RWPE1 (cell line): ENCODE data around the gene HORMAD2.
"Not testable (repeated sequence)": the region's sequence is repeated elsewhere in the genome, so short reads cannot be mapped to it uniquely, and the experiment has no call there.

ENCODE experiments used
- CTCF ChIA-PET: fragments of 350-600 bp; sonication (Branson Sonifier 250); formaldehyde crosslinking; extraction: SDS; loops from one replicate; lab custom pipeline; 2021; lab: Yijun Ruan, JAX
- POLR2A ChIA-PET: fragments of 400-600 bp; formaldehyde crosslinking; extraction: SDS; loops from one replicate; lab custom pipeline; 2020; ENCODE audit warnings: antibody characterized with exemption; ENCODE audit not compliant: low non-redundant PET; lab: Yijun Ruan, JAX
- DNase-seq: peaks from one replicate; pipeline ENCODE4 v3.0.0; 2012; ENCODE audit warnings: low spot score
- H3K27ac ChIP-seq: fragments of 450-650 bp; 2 replicates; pipeline ENCODE4 v1.5.1; 2017
- CTCF ChIP-seq: fragments of 450-650 bp; conservative IDR thresholded peaks from 2 replicates; pipeline ENCODE4 v1.5.1; 2017; ENCODE audit warnings: low read depth, mild to moderate bottlenecking

HORMAD2 gene

DNA sequence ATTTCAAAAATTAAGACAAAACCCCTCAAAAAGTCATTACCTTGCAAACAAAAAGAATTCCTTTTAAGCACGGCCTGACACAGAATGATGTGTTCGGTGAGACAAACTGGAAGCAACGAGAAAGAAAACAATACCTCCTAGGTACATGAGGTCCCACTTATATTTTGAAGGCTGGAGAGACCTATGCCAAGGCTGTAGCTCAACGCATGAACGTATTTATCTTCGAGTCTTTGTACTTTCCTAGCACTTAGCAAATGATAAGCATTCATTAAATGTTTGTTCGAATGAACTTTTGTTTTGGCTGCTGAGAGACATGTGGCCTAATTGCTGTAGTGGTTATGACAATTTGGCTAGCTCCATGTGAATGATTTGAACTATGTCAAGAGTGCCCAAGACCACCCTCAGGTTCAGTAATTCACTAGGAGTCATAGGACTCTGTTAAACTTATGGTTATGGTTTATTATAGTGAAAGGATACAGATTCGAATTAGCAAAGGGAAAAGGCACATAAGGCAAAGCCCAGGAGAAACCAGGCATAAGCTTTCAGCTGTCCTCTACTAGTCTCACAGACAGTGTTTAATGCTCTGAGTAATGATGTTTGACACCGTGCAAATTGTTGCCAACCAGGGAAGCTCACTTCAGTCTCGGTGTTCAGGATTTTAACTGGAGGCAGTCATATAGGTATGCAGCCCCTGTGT is 26.0 kb upstream of the HORMAD2 start:
- DNase-seq = no peak
- TF ChIP-seq CTCF = no peak
- no peak overlapping the region for H3K27ac ChIP-seq
- ChIA-PET CTCF (interaction anchor here (0.6 to 1.1 kb wide), 2 partner anchors 25 to 1063 kb away, joined by 3 to 4 read pairs; no protein-coding TSS in a partner anchor), POLR2A (no interaction called here)

DNA sequence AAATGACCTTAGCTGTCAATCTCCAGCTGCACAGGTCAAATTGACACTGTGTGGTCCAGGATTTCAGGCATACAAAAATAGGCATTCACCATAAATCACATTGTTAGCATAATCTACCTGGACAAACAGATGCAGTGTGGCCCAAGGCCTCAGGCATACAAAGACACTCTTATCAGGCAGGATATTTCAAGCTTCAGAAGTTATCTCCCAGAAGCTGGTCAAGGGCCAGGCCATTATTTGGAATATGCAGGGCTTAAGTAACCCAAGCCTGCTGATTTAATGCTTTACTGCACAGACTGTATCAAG is 25.5 kb upstream of the HORMAD2 start:
- ChIA-PET CTCF (interaction anchor here (0.6 to 1.1 kb wide), 2 partner anchors 25 to 1063 kb away, joined by 3 to 4 read pairs; no protein-coding TSS in a partner anchor), POLR2A (no interaction called here)
- TF ChIP-seq CTCF = no peak

GRCh38 chr22:30056015-30056414 is 24.2 kb upstream of the HORMAD2 start:
- ChIA-PET POLR2A (no interaction called here), CTCF (no interaction called here)
- no peak overlapping the region for H3K27ac ChIP-seq
- TF ChIP-seq CTCF = no peak
- DNase-seq = no peak

More for the DNA sequence above, 25.5 kb upstream of the HORMAD2 start:
- no peak overlapping the region for H3K27ac ChIP-seq
- no peak for DNase-seq

DNA sequence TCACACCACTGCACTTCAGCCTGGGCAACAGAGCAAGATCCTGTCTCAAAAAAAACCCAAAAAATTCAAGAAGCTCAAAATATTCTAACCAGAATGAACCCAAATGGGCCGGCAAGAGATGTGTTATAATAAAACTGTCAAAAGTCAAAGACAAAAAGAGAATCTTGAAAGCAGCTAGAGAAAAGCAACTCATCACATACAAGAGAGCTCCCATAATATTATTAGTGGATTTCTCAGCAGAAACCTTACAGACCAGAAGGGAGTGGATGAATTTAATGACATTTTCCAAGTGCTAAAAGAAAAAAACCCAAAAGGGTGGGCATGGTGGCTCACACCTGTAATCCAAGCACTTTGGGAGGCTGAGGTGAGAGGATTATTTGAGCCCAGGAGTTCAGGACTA is 22.9 kb upstream of the HORMAD2 start:
- TF ChIP-seq CTCF = no peak
- DNase-seq = no peak
- ChIA-PET POLR2A (no interaction called here), CTCF (interaction anchor here (0.6 kb wide), 1 partner anchor 12 kb away, joined by 4 read pairs; no protein-coding TSS in a partner anchor)
- H3K27ac ChIP-seq = no peak overlapping the region

DNA sequence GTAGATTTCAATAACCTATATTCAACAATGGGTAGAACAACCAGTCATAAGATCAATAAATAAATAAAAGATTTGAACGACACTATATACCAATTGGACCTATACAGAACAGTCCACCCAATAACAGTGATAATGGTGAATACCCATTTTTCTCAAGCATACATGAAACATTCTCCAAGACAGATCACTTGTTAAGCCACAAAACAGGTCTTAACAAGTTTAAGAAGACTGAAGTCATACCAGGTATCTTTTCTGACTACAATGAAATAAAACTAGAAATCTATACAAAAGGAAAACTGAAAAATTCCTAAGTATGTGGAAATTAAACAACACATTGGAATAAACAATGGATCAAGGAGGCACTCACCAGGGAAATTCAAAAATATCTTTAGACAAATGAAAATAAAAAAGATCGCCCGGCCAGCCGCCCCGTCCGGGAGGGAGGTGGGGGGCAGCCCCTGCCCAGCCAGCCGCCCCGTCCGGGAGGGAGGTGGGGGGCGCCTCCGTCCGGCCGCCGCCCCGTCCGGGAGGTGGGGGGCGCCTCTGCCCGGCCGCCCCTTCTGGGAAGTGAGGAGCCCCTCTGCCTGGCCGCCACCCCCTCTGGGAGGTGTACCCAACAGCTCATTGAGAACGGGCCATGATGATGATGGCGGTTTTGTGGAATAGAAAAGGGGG is 20.8 kb upstream of the HORMAD2 start:
- H3K27ac ChIP-seq, DNase-seq, POLR2A ChIA-PET: not testable (repeated sequence)
- CTCF ChIA-PET = interaction anchor here (0.7 kb wide), 1 partner anchor 268 kb away, joined by 3 read pairs; no protein-coding TSS in a partner anchor

DNA sequence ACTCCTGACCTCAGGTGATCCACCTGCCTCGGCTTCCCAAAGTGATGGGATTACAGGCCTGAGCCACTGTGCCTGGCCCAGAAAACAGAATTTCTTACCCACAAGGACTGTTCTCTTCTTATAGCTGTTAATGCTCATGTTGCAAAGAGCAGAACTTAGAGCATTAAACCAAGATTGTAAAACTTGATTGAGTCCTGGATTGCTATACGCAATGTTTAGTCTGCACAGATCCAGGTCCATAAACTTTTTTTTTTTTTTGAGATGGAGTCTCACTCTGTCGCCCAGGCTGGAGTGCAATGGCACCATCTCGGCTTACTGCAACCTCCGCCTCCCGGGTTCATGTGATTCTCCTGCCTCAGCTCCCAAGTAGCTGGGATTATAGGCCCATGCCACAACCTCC is 19.2 kb upstream of the HORMAD2 start:
- DNase-seq, POLR2A ChIA-PET, H3K27ac ChIP-seq, CTCF ChIA-PET: not testable (repeated sequence)

- TF ChIP-seq CTCF = no peak
- ChIA-PET CTCF (no interaction called here), POLR2A (no interaction called here)
- DNase-seq = no peak
- H3K27ac ChIP-seq = no peak overlapping the region
These were observed 18.0 kb upstream of the HORMAD2 start for GRCh38 chr22:30062259-30062658.
